Mucosa of stomach (tissue), 1 donor: ENCODE data around the gene DNAH3.
"Not testable (repeated sequence)": the region's sequence is repeated elsewhere in the genome, so short reads cannot be mapped to it uniquely, and the experiment has no call there.

ENCODE experiments used
- H3K27me3 ChIP-seq: one replicate; pipeline ENCODE4 v1.7.0; 2013; ENCODE audit warnings: mild to moderate bottlenecking, low read length; ENCODE audit not compliant: control insufficient read depth, insufficient read depth
- H3K36me3 ChIP-seq: one replicate; pipeline ENCODE4 v1.7.0; 2013; ENCODE audit warnings: low read length; ENCODE audit not compliant: control insufficient read depth, insufficient read depth
- H3K4me1 ChIP-seq: one replicate; pipeline ENCODE4 v1.7.0; 2013; ENCODE audit warnings: mild to moderate bottlenecking, low read length; ENCODE audit not compliant: control insufficient read depth, insufficient read depth
- H3K4me3 ChIP-seq: one replicate; pipeline ENCODE4 v1.7.0; 2013; ENCODE audit warnings: low read length
- H3K9ac ChIP-seq: one replicate; pipeline ENCODE4 v1.7.0; 2013; ENCODE audit warnings: mild to moderate bottlenecking, low read length, moderate library complexity
- H3K9me3 ChIP-seq: one replicate; pipeline ENCODE4 v1.7.0; 2013; ENCODE audit warnings: mild to moderate bottlenecking, low read length, moderate library complexity; ENCODE audit not compliant: control insufficient read depth
- donor health status: Pancreatic carcinoma.

Gene DNAH3

DNA sequence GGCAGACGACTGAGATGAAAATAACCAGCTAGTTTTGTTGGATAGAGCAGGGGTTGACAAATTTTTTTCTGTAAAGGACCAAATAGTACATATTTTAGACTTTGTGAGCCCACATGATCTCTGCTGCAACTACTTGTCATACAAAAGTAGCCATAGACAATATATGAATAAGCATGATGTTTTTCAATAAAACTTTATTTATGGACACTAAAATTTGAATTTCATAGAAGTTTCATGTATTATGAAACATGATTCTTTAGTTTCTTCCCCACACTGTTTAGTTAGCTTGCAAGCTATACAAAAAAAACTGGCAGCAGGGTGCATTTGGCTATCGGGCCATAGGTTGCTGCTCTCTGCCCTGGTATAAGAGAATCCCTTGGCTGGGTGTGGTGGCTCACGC is 193.5 kb downstream of the DNAH3 start:
- Histone ChIP-seq H3K27me3 (no peaks in the 10 kb centered on the region), H3K36me3 (no peaks in the 10 kb centered on the region), H3K9me3 (no peaks in the 10 kb centered on the region), H3K4me3 (no peak overlapping the region), H3K9ac (no peak overlapping the region), H3K4me1 (no peaks in the 10 kb centered on the region)

DNA sequence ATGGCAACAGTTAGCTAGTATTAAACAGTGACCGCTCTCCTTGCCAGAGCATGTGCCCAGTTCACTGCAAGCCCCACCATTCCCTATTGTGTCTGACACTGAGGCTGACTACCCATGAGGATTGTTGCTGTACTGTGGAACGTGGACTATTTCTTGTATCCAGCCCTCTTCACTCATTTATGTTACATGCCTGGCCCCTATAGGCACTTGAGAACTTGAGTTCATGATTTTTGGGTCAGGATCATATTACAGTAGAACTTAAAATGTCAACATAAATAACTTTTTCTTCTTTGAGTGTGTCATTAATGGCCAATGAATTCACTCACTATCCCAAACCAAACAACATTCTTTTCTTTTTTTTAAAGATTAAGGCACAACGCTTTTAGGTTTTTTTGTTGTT is 194.3 kb downstream of the DNAH3 start:
- Histone ChIP-seq H3K9ac (no peak overlapping the region), H3K36me3 (no peaks in the 10 kb centered on the region), H3K9me3 (no peaks in the 10 kb centered on the region), H3K4me1 (no peaks in the 10 kb centered on the region), H3K4me3 (no peak overlapping the region), H3K27me3 (no peaks in the 10 kb centered on the region)

DNA sequence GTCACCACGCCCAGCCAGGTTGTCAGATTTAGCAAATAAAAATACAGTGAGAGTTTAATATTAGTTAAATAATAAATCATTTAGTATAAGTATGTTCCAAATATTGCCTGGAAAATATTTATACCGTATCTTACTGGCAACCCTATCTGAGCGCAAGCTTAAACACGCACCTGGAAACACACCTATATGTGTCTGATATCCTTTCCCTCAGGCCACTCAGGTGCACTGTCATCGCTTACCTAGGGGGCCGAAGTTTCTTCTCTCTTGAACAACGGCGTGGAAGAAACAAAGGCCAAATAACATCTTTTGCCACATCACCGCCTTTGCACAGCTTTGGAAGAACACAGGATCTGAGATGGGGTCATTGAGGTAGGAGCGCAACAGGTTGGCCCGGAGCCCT is 196.1 kb downstream of the DNAH3 start:
- Histone ChIP-seq H3K9ac (no peak overlapping the region), H3K4me3 (no peak overlapping the region), H3K9me3 (no peaks in the 10 kb centered on the region), H3K36me3 (no peaks in the 10 kb centered on the region), H3K27me3 (no peaks in the 10 kb centered on the region), H3K4me1 (no peaks in the 10 kb centered on the region)

DNA sequence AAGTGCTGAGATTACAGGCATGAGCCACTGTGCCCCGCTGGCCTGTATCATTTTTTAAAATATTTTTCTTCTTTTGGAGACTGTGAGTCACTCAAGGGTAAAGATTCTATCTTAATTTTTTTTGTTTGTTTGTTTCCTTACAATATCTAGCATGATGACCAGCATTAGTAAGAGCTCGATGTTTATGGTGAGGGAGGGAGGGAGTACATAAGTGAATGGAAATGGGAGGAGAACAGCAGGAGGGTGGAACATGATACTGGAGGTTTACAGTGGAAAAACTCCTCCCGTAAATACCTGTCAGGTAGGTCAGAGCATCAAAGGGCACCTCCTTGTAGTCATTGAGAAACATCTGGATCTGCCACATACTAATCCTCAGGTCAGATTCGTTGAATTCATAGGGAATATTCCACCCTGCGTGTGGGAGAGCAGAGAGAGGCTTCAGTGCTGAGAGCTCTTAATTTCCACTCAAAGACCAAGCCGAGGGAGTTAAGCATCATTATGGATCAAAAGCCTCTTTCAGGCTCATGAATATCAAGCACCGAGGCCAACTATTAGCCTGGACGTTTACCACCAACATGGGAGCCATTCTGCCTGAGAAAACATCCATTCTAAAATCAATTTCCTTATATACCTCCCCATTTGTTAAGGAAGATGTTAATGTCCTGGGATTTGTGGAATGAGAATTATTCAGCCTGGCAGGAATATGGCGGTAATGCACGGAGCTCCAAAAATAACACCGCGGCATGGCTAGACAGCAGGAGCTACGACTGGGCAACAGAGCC is 198.3 kb downstream of the DNAH3 start:
- H3K4me3 ChIP-seq: no peak overlapping the region
- H3K36me3 ChIP-seq: no peaks in the 10 kb centered on the region

DNA sequence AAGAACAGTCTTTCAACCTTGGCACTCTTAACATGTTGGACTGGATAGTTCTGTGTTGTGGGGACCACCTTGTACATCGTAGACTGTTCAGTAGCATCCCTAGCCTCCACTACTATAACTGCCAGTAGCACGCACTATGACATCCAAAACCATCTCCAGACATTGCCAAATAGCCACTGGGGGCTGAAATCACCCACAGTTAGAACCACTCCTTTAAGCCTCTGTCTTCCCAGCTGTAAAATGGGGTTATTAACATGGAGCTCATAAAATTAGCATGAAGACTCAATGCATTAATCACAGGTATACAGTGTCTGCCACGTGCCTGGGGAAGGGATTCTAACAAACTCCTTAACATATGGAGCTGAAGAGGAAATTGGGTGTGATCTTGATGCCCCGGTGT is 200.4 kb downstream of the DNAH3 start:
- Histone ChIP-seq H3K9me3 (no peaks in the 10 kb centered on the region), H3K27me3 (no peaks in the 10 kb centered on the region), H3K9ac (no peak overlapping the region), H3K4me3 (no peak overlapping the region), H3K4me1 (no peaks in the 10 kb centered on the region), H3K36me3 (no peaks in the 10 kb centered on the region)

More for the DNA sequence above, 198.3 kb downstream of the DNAH3 start:
- Histone ChIP-seq H3K27me3 (no peaks in the 10 kb centered on the region), H3K9me3 (no peaks in the 10 kb centered on the region), H3K9ac (no peak overlapping the region), H3K4me1 (no peaks in the 10 kb centered on the region)

DNA sequence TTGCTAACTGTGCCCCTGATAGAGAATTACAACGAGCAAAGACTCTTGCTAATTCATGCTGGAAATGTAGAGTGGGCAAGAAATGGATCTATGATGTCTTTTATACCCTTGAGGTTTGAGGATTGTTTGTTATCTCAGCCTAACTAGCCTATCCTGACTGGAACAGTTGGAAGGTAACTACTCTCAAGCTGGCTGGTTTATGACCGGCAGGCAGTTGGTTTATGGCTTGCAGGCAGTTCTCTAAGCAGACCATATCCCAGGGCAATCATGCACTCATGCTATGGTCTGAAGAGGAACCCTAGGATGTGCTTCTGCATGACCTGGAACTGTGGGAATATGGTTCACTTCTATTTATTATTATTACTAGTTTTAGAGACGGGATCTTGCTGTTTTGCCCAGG is 201.0 kb downstream of the DNAH3 start:
- Histone ChIP-seq H3K9ac (no peak overlapping the region), H3K27me3 (no peaks in the 10 kb centered on the region), H3K4me3 (no peak overlapping the region), H3K9me3 (no peaks in the 10 kb centered on the region), H3K36me3 (no peaks in the 10 kb centered on the region), H3K4me1 (no peaks in the 10 kb centered on the region)

DNA sequence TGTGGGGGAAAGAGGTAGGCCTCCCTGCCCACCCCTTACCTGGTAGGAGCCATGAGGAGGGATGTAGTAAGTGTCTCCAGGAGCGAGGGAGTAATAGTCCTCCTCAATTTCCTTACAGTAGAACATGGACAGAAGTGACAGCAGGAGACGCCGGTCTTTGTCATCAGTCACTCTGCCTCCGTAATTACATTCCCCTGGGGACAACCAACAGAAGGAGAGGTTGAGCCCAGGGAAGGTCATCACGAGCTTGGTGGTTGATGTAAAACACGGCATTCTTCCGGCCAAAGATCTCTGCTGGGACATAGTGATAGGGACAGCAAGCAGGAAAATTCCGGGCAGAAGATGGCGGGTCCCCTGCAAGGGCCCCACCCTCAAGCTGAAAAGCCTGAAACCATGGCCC is 202.2 kb downstream of the DNAH3 start:
- no peaks in the 10 kb centered on the region for H3K9me3 ChIP-seq
- no peaks in the 10 kb centered on the region for H3K36me3 ChIP-seq
- no peak overlapping the region for H3K9ac ChIP-seq
- H3K4me1 ChIP-seq: no peaks in the 10 kb centered on the region
- no peaks in the 10 kb centered on the region for H3K27me3 ChIP-seq
- H3K4me3 ChIP-seq: no peak overlapping the region

DNA sequence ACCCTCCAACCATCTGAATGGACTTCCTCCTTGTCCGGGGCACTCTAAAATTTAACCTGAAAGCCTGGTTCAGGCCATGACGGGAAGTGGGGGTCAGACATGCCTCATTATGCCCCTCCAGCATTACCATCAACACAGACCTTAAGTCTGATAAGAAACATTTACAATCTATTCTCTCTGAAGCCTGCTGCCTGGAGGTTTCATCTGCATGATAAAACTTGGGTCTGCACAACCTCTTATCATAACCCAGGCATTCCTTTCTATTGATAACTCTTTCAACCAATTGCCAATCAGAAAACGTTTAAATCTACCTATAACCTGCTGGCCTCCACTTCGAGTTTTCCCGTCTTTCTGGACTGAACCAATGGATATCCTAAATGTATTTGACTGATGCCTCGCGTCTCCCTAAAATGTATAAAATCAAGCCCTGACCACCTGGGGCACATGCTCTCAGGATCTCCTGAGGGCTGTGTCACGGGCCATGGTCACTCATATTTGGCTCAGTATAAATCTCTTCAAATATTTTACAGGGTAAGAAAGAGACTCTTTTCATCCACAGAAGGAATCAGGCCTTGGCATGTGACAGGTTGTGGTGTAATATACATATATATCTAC is 204.5 kb downstream of the DNAH3 start:
- no peaks in the 10 kb centered on the region for H3K4me1 ChIP-seq
- H3K9ac ChIP-seq: no peak overlapping the region
- H3K36me3 ChIP-seq: no peaks in the 10 kb centered on the region
- no peaks in the 10 kb centered on the region for H3K9me3 ChIP-seq
- no peaks in the 10 kb centered on the region for H3K27me3 ChIP-seq
- no peak overlapping the region for H3K4me3 ChIP-seq

DNA sequence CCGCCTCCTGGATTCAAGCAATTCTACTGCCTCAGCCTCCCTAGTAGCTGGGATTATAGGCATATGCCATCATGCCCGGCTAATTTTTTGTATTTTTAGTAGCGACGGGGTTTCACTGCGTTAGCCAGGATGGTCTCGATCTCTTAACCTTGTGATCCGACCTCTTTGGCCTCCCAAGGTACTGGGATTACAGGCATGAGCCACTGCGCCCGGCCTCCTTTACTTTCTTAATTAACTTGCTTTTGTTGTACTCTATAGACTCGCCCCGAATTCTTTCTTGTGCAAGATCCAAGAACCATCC is 205.1 kb downstream of the DNAH3 start:
- not testable (repeated sequence) for H3K9me3 ChIP-seq, H3K9ac ChIP-seq, H3K36me3 ChIP-seq, H3K4me1 ChIP-seq, H3K27me3 ChIP-seq, H3K4me3 ChIP-seq

DNA sequence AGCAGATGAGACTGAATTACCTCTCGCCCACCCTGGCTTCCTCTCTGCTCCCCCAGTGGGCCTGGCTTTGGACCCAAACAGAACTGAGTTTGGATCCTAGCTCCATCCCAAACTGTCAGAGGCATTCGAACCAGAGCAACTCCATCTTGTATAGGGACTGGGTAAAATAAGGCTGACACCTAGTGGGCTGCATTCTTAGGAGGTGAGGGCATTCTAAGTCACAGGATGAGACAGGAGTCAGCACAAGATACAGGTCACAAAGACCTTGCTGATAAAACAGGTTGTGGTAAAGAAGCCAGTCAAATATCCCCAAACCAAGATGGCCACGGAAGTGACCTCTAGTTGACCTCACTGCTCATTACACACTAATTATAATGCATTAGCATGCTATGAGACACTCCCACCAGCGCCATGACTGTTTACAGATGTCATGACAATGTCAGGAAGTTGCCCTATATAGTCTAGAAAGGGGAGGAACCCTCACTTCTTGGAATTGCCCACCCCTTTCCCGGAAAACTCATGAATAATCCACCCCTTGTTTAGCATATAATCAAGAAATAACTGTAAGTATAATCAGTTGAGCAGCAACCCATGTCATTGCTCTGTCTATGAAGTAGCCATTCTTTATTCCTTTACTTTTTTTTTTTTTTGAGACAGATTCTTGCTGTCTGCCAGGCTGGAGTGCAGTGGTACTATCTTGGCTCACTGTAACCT is 205.6 kb downstream of the DNAH3 start:
- Histone ChIP-seq H3K4me3 (no peak overlapping the region), H3K4me1 (no peaks in the 10 kb centered on the region), H3K9ac (no peak overlapping the region), H3K27me3 (no peaks in the 10 kb centered on the region), H3K9me3 (no peaks in the 10 kb centered on the region), H3K36me3 (no peaks in the 10 kb centered on the region)

DNA sequence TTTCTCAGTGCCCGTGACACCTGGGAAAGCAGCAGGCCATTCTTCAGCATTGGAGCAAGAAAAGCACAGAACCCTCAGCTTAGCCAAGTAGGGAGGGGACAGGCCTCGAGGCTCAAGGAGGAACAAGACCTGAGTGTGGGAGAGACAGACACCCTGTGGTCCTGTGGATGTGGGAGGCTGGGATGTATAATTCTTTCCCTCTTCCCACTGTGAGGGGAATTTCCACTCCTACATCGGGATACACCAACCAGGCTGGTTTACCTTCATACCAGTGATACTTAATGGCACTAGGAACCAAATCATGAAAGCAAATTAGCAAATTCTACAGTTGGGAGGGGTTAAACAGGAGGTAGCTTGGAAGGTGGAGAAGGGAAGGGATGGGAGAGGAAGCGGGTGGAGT is 208.4 kb downstream of the DNAH3 start:
- no peaks in the 10 kb centered on the region for H3K27me3 ChIP-seq
- H3K4me1 ChIP-seq: peaks cover 4% of the 10 kb centered on the region
- H3K36me3 ChIP-seq: no peaks in the 10 kb centered on the region
- H3K9me3 ChIP-seq: no peaks in the 10 kb centered on the region
- H3K4me3 ChIP-seq: no peak overlapping the region
- H3K9ac ChIP-seq: no peak overlapping the region

DNA sequence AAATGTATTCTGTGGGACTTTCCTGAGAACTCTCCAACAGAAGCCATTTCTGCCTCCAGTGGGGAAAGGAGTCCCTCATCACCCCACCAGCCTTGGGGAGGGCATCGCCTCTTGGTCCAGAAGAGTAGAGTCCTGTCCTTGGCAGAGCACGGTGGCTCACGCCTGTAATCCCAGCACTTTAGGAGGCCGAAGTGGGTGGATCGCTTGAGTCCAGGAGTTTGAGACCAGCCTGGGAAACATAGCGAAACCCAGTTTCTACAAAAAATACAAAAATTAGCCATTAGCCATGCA is 209.1 kb downstream of the DNAH3 start:
- Histone ChIP-seq H3K4me3 (no peak overlapping the region), H3K27me3 (no peaks in the 10 kb centered on the region), H3K36me3 (no peaks in the 10 kb centered on the region), H3K9me3 (no peaks in the 10 kb centered on the region), H3K9ac (no peak overlapping the region), H3K4me1 (peaks cover 4% of the 10 kb centered on the region)
